ENCODE results near the gene PSMG2. TPM values are rescaled to one million over a fixed set of nuclear protein-coding genes. Genes with fewer than 3 reads are reported as not detected.

PSMG2 gene
- total and polyA plus RNA-seq, 9 of the 15 experiments (the other 6 are each of a cell fraction or from before 2014, with no cell fraction given) = 59.9 to 271 (median 111) TPM

- TF ChIP-seq FOXM1 (IDR thresholded peaks at IDR 0.05; ENCODE audit: low read depth) (0 out of 2 replicates have a peak, but pooled peaks have one; percentile 15), FOXM1 (CRISPR knock-in tag; IDR thresholded peaks at IDR 0.05; ENCODE audit: low read depth) (0 out of 2 replicates have a peak, but pooled peaks have one; percentile 55), GTF2A2 (tag; IDR thresholded peaks at IDR 0.05) (no peak), EHMT2 (IDR thresholded peaks at IDR 0.05) (no peak), ZNF41 (CRISPR knock-in tag; conservative IDR thresholded peaks at IDR 0.05) (no peak), SNRNP70 (optimal IDR thresholded peaks at IDR 0.05; ENCODE audit: low read depth, low read length) (no peak), ELF2 (CRISPR knock-in tag; IDR thresholded peaks at IDR 0.05) (peak; percentile 93), TCF7L2 (IDR thresholded peaks at IDR 0.05; ENCODE audit: low read depth, low read length) (no peak), ZNF699 (CRISPR knock-in tag; IDR thresholded peaks at IDR 0.05; ENCODE audit: insufficient replicate concordance) (no peak), E2F3 (CRISPR knock-in tag; IDR thresholded peaks at IDR 0.05) (peak; percentile 88), SRSF9 (IDR thresholded peaks at IDR 0.05; ENCODE audit: borderline replicate concordance, low read depth, low read length) (no peak), TAF7 (tag; IDR thresholded peaks at IDR 0.05) (peak; percentile 69), PKNOX1 (IDR thresholded peaks at IDR 0.05) (no peak), ETV6 (IDR thresholded peaks at IDR 0.05; ENCODE audit: borderline replicate concordance in 1 of 2, low read depth in 2 of 2, low read length in 1 of 2) (no peak), ETV6 (CRISPR knock-in tag; IDR thresholded peaks at IDR 0.05; ENCODE audit: borderline replicate concordance) (no peak), ZEB2 (IDR thresholded peaks at IDR 0.05) (no peak), WHSC1 (IDR thresholded peaks at IDR 0.05; ENCODE audit: low read length) (no peak), KAT8 (IDR thresholded peaks at IDR 0.05; ENCODE audit: low read depth) (no peak), PML (IDR thresholded peaks at IDR 0.05; ENCODE audit: low read length) (0 out of 2 replicates have a peak, but pooled peaks have one; percentile 36), MTF1 (CRISPR knock-in tag; IDR thresholded peaks at IDR 0.05; ENCODE audit: borderline replicate concordance) (no peak), FUS (optimal IDR thresholded peaks at IDR 0.05; ENCODE audit: low read depth, low read length) (peak; percentile 44), RAD51 (IDR thresholded peaks at IDR 0.05; ENCODE audit: borderline replicate concordance, low read depth) (no peak), NCOA6 (IDR thresholded peaks at IDR 0.05) (no peak), NR2C2 (CRISPR knock-in tag; IDR thresholded peaks at IDR 0.05) (peak; percentile 43), NR2C2 (tag; IDR thresholded peaks at IDR 0.05) (peak; percentile 86)
Measured at GRCh38 chr18:12702221-12703095, at the start of gene PSMG2, which contains the start of gene CEP76 (continued).

Data from K562 (cell line).